Panc1 (cell line): ENCODE results near the gene MRPS12.

Source experiments
- CTCF ChIP-seq: fragments of 450-650 bp; IDR thresholded peaks from 2 replicates; pipeline ENCODE4 v1.5.1; 2017; ENCODE audit warnings: mild to moderate bottlenecking
- TF ChIP-seq, protein P1 (sequence below), 2 experiments: IDR thresholded peaks; 2 replicates each; pipeline ENCODE4 v1.6.1; 2011 to 2012; ENCODE audit warnings: low read depth in 2 of 2, control low read depth in 1 of 2, low read length in 1 of 2, mild to moderate bottlenecking in 1 of 2, moderate library complexity in 1 of 2; ENCODE audit not compliant: insufficient read depth in 1 of 2

GRCh38 chr19:38917921-38918491 is 12.7 kb upstream of the MRPS12 start:
- no peak for TF ChIP-seq CTCF
- TF ChIP-seq, protein P1, sequence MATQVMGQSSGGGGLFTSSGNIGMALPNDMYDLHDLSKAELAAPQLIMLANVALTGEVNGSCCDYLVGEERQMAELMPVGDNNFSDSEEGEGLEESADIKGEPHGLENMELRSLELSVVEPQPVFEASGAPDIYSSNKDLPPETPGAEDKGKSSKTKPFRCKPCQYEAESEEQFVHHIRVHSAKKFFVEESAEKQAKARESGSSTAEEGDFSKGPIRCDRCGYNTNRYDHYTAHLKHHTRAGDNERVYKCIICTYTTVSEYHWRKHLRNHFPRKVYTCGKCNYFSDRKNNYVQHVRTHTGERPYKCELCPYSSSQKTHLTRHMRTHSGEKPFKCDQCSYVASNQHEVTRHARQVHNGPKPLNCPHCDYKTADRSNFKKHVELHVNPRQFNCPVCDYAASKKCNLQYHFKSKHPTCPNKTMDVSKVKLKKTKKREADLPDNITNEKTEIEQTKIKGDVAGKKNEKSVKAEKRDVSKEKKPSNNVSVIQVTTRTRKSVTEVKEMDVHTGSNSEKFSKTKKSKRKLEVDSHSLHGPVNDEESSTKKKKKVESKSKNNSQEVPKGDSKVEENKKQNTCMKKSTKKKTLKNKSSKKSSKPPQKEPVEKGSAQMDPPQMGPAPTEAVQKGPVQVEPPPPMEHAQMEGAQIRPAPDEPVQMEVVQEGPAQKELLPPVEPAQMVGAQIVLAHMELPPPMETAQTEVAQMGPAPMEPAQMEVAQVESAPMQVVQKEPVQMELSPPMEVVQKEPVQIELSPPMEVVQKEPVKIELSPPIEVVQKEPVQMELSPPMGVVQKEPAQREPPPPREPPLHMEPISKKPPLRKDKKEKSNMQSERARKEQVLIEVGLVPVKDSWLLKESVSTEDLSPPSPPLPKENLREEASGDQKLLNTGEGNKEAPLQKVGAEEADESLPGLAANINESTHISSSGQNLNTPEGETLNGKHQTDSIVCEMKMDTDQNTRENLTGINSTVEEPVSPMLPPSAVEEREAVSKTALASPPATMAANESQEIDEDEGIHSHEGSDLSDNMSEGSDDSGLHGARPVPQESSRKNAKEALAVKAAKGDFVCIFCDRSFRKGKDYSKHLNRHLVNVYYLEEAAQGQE (IDR thresholded peaks at IDR 0.05; ENCODE audit: insufficient read depth in 1 of 2, low read depth in 2 of 2, low read length in 1 of 2), result peak in 1 of 2 experiments; percentile 41; a peak in 1 of 4 replicates
